GM19467 (cell line): ENCODE measurements around the gene DLG2.

ENCODE experiments used
- ATAC-seq: cut with Tn5 transposase; IDR thresholded peaks from one replicate; pipeline ENCODE4 v1.9.1; 2021; ENCODE audit warnings: mild to moderate bottlenecking, moderate library complexity; ENCODE audit not compliant: unreplicated experiment

The DLG2 gene

DNA sequence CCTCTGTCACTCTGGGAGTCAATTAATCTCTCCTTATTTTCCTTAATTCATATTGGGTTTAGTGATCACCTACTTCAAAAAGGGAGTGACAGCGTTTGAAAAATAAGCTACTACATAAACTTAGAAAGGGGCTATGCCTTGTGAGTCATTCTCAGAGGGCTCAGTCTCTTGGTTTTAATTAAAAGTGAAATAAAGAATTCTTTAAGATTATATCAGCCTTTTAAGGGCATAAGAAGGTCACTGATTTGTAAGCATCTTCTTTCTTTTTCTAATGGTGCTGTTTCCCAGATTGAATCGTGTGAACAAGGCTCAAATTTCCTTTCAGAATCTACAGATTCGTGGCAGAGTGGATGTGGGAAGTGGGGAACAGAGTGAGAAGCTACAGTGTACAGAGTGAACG lies 1704.8 kb downstream of the DLG2 start:
- no peak for ATAC-seq

- ATAC-seq: no peak
These were observed 1705.5 kb downstream of the DLG2 start for GRCh38 chr11:83921447-83922192.

DNA sequence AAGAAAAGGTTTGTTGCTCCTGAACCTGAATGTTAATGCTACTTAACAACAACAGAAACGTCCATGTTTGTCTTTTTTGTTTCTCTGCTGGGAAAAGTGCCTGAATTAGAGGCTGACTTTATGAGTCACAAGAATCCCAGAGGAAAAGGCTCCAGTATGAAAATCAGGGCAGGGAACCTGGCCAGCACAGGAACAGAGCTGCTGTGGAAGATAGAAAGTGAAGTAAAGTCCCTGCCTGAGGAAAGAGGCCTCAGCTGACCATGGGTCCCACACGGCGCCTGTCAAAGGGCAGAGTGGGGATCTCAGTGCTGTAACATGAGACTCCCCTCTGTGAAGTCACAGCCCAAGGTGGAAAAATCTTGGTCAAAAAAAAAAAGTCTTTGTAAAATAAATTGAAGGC lies 1708.7 kb downstream of the DLG2 start:
- no peak for ATAC-seq

DNA sequence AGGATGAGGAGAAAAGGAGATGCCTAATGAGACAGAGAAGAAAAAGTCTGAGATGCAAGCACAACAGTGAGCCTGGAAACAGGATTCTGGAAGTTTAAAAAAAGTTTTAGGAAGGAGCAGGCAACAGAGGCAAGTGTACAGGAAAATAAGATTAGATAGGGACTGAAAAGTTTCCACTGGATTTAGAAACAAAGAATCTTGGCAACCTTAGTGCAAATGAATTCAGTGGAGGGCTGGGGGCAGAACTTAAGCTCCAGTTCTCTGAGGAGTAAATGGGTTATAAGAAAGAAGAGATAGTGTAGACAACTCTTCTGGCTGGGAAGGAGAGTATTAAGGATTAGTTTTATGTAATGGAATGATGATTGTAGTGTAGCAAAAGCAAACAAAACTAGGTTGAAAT lies 1712.1 kb downstream of the DLG2 start:
- ATAC-seq: no peak

DNA sequence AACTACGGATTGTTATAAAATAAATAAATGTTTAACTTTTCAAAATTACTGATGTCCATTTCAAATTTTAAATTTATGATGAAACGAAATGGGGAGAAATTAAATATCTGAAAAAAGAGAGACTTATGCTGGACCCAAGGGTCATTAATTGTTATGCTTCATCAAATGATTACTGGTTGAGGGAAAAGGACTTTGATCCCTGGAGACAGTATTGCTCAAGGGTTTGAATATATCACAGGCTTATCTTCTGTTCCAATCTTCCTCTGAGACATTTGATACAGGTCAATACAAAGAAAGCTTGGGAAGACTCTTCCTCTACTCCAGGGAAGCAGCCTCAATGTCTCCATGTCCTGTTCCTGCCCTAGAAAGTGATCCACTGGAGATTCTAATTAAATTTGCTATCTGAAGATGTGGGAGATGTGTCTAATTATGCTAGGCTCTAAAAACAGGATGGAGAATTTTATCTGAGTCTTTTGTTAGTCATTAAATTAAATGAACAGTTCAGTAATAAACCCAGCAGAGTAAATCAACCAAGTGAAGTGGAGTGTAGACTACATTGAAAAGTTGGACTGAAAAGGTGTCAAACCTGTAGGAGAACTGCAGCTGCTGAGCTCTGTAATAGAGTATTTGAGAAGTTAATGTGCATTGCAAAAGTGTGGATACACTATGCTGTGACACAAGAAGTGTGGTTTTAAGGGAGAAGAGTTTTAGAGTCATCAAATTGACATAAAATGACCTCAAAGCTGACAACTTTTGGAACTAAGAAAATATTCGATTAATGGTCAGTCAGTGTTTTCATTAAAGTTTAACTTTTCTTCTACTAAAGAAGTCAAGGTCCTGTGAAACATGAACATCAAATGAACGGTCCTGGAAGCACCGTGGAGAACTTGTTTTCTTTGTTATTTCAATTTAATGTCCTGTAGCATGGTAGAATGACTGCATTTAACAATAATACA lies 1717.3 kb downstream of the DLG2 start:
- ATAC-seq: no peak

GRCh38 chr11:83908298-83908856 lies 1718.8 kb downstream of the DLG2 start:
- ATAC-seq: no peak

- no peak for ATAC-seq
These were observed 1731.6 kb downstream of the DLG2 start for GRCh38 chr11:83895516-83895915.

- no peak for ATAC-seq
These were observed 1745.7 kb downstream of the DLG2 start for GRCh38 chr11:83881428-83881827.

GRCh38 chr11:83871054-83871453 lies 1756.1 kb downstream of the DLG2 start:
- ATAC-seq: no peak

DNA sequence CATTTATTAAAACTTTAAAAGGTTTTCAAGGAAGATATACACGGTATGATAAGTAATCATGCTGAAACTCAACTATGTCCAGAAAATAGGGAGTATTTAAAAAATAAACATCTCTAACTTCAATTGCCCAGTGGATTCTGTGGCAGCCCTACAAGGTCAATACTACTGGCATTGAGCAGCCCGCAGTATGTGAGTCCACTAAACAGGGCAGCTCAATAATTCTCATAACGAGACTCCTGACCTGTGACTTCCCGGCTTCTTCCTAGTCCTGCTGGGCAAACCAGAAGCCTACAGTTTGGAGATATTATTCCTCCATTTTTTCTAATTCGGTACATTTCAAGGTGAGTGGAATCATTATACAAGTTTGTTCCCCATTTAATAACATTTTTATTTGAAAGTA lies 1760.5 kb downstream of the DLG2 start:
- no peak for ATAC-seq

DNA sequence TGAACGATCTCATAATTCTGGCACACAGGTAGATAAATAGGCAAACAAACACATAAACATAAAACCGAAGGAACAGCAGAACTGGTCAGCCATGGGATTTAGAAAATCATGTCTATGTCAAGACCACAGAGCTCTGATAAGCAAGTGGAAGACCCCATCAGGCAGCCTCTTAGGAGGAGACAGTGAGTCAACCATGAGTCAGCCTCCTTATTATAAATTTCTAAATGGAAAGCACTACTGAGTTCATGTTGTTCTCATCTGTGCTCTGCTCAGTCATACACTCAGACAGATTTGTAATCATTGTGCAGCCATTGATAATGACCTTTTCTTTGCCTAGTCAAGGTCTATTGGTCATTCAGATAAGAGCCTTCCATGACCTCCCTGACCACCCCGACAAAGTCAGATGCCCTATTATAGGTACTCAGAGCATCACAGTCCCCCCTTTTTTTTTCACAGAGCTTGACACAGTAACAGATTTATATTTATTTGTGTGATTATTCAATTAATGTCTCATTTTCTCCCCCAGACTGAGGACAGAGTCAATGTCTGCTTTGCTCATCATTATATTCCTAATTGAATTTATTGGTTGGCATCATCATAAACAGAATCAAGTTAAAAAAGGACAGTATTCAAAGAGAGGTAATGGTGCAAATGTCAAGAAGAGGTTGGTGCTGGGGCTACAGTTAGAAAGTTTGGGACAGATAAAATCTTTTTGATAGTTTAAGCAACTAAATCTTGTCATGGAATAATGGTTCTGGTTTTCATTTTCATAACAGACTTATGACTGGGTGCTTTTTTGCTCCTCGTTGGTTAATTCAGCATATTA lies 1761.3 kb downstream of the DLG2 start:
- no peak for ATAC-seq

- no peak for ATAC-seq
These were observed 1762.6 kb downstream of the DLG2 start for GRCh38 chr11:83864412-83865057.

DNA sequence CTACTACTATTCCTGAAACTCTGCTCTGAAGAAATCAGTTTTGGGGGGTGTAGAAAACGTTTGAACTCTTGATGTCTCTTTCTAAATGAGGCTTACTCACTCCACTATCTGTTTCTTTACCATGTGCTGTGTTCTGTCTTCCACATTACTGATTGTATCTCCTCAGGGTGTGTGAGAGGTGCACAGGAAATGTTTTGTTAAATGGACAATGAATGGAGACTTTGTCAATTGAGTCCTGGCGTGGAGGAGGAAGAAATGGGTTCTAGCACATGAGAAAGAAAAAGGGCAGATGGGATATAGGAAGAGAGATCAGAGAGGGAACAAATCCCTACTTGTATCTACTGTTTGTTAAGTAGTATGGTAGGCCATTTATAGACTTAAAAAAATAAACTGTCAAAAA lies 1763.9 kb downstream of the DLG2 start:
- no peak for ATAC-seq

GRCh38 chr11:83862691-83863090 lies 1764.5 kb downstream of the DLG2 start:
- no peak for ATAC-seq

- no peak for ATAC-seq
These were observed 1765.1 kb downstream of the DLG2 start for GRCh38 chr11:83862033-83862432.

- ATAC-seq: no peak
These were observed 1768.5 kb downstream of the DLG2 start for GRCh38 chr11:83858694-83859093.

GRCh38 chr11:83855237-83855636 lies 1771.9 kb downstream of the DLG2 start:
- ATAC-seq: no peak

DNA sequence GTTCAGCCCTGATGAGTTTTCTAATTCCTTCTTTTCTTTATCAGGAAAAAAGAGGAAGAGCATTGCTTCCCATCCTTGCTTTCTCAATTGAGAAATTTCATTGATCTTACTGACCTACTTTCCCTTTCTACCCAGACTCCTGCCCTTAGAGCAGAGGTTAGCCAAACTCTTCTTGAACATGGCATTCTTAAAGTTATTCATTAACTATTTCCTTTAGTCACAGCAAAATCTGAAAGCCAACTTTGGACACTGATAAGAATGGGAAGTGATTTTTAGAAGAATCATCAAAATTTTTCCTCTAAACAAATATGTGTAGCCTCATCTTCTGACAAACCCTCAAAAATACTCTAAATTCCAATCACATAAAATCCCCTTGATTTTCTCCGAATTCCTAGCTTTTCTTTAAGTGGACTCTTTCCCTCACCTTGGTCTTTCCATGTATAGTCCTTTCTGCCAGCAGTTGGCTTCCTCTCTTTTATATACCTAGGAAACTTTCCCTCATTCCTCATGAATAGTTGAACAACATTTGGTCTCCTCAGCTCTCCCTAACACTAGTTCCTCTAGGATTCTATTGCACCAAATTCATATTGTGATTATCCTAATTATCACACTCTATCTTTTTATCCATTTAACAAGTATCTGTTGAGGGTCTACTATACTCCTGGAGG lies 1774.2 kb downstream of the DLG2 start:
- no peak for ATAC-seq

DNA sequence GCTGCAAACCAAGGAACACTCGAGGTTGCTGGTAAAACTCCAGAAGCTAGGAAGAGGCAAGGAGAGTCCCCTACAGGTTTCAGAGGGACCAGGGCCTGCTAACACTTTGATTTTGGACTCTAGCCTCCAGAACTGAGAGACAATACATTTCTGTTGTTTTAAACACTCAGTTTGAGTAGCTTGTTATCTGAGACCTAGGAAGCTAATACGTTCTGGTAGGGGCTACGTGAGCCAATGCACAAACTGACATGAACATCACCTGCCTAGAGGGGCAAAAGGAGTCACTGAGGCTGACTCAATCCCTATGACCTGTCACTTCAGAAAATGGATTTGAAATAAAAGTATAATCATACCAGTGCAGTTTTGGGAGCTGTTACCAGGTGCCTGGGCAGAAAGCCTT lies 1775.1 kb downstream of the DLG2 start:
- no peak for ATAC-seq
